CD4-positive, alpha-beta T cell (primary cell): ENCODE measurements around the gene APPL2. TPM values are rescaled to one million over a fixed set of nuclear protein-coding genes. Genes with fewer than 3 reads are reported as not detected.

ENCODE experiments used
- ATAC-seq: fragments of 200-7000 bp; cut with Tn5 transposase; one replicate; pipeline ENCODE4 v1.10.0; 2022; ENCODE audit warnings: mild to moderate bottlenecking; ENCODE audit not compliant: poor library complexity
- CTCF ChIA-PET: fragments of 350-600 bp; sonication (Branson Sonifier 250); formaldehyde crosslinking; loops from one replicate; lab custom pipeline; 2021; ENCODE audit warnings: antibody characterized with exemption, inconsistent platforms; lab: Charles Lee
- POLR2A ChIA-PET: fragments of 350-600 bp; sonication (Branson Sonifier 250); formaldehyde crosslinking; loops from one replicate; lab custom pipeline; 2021; ENCODE audit warnings: antibody characterized with exemption, inconsistent platforms; lab: Charles Lee
- DNase-seq, 14 experiments: peaks; one replicate each; pipeline ENCODE4 v3.0.0-alpha.2; 2013 to 2020; ENCODE audit warnings: mixed read lengths in 2 of 14
- H3K27ac ChIP-seq, 2 donors: one replicate each; pipeline versions ENCODE4 v1.5.1 to v1.7.0; 2013; ENCODE audit warnings: low read length in 2 of 2, low read depth in 1 of 2, mild to moderate bottlenecking in 1 of 2
- H3K27me3 ChIP-seq, 2 experiments: 1 replicate in 1 of 2; 2 replicates in 1 of 2; pipeline versions ENCODE4 v1.6.1 to v1.7.0; 2013; ENCODE audit warnings: low read length in 2 of 2, control low read depth in 1 of 2, mild to moderate bottlenecking in 1 of 2, moderate library complexity in 1 of 2; ENCODE audit not compliant: insufficient read depth in 2 of 2, control insufficient read depth in 1 of 2
- H3K36me3 ChIP-seq: one replicate; pipeline ENCODE4 v1.6.1; 2013; ENCODE audit warnings: low read length, control low read depth; ENCODE audit not compliant: insufficient read depth
- H3K4me1 ChIP-seq: one replicate; pipeline ENCODE4 v1.6.1; 2013; ENCODE audit warnings: low read length, control low read depth; ENCODE audit not compliant: insufficient read depth
- H3K4me3 ChIP-seq: one replicate; pipeline ENCODE4 v1.5.1; 2013; ENCODE audit warnings: mild to moderate bottlenecking, low read length, moderate library complexity
- H3K9me3 ChIP-seq, 2 experiments: 1 replicate in 1 of 2; 2 replicates in 1 of 2; pipeline versions ENCODE4 v1.6.1 to v1.7.0; 2013; ENCODE audit warnings: low read length in 2 of 2, mild to moderate bottlenecking in 2 of 2, control low read depth in 1 of 2, moderate library complexity in 1 of 2; ENCODE audit not compliant: control insufficient read depth in 1 of 2, insufficient read depth in 1 of 2
- H3K27ac Mint-ChIP-seq: one replicate; pipeline ENCODE4 v1.8.0; 2020; ENCODE audit warnings: mixed read lengths
- H3K27me3 Mint-ChIP-seq: one replicate; pipeline ENCODE4 v1.8.0; 2021; ENCODE audit warnings: mixed read lengths
- H3K36me3 Mint-ChIP-seq: one replicate; pipeline ENCODE4 v1.8.0; 2021; ENCODE audit warnings: low read depth, mixed read lengths
- H3K4me1 Mint-ChIP-seq: one replicate; pipeline ENCODE4 v1.8.0; 2021; ENCODE audit warnings: low read depth, mixed read lengths
- H3K4me3 Mint-ChIP-seq: one replicate; pipeline ENCODE4 v1.8.0; 2020; ENCODE audit warnings: mild to moderate bottlenecking, mixed read lengths
- H3K9me3 Mint-ChIP-seq: one replicate; pipeline ENCODE4 v1.8.0; 2020; ENCODE audit warnings: mixed read lengths
- intact Hi-C, 2 experiments: fragments of 100-400 bp; cut with DNase I in 1 of 2; cut with micrococcal nuclease in 1 of 2; formaldehyde crosslinking; loops; one replicate each; pipeline versions ENCODE4 v1.15.1 to v1.9.0; 2023 to 2025; cut with DNase I, micrococcal nuclease
- total RNA-seq, 174 experiments: library from RNA in 2 of 174; stranded (reverse) in 2 of 174; gene quantifications; one replicate each; pipeline ENCODE4 v1.2.3 and lab custom pipeline; 2021 to 2026
- TF ChIP-seq, protein P1 (sequence below): fragments of 200-600 bp; IDR thresholded peaks from one replicate; pipeline ENCODE4 v1.8.0; 2022; ENCODE audit warnings: antibody characterized with exemption, mild to moderate bottlenecking

Gene APPL2
- total RNA-seq, 2 experiments from 2014 or later: 58.8 to 59.9 TPM

DNA sequence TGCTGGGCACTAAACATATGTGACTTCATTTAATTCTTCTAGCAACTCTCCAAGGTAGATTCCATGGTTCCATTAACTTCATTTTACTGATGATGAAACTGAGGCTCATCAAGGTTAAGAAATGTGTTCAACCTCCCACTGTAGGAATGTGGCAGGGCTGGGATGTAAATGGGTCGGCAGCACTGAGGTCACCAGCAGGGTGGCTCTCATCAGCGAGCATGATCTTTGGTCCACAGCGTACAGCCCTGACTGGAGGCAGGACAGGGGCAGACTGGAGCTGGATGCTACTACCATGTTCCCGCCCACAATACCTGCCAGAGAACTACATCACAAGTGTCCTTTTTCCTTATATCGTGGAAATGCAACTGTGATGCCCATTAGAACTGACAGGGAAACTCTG is 4.6 kb downstream of the APPL2 start:
- H3K4me1 Mint-ChIP-seq: peaks cover 73% of the 10 kb centered on the region
- no peaks in the 10 kb centered on the region for H3K27me3 Mint-ChIP-seq
- no peaks in the 10 kb centered on the region for H3K27me3 ChIP-seq
- ChIA-PET CTCF (no interaction called here), POLR2A (no interaction called here)
- H3K9me3 ChIP-seq: no peaks in the 10 kb centered on the region
- H3K36me3 ChIP-seq: peaks cover 39% of the 10 kb centered on the region
- H3K4me3 Mint-ChIP-seq: no peak overlapping the region
- intact Hi-C loops: loop anchor here in 1 of 2 experiments (5.0 to 10.0 kb wide), 4 partner anchors 96 to 1387 kb away; partner anchors contain the start of genes NT5DC3, TDG and WASHC4
- H3K4me1 ChIP-seq: peaks cover 35% of the 10 kb centered on the region
- H3K27ac ChIP-seq: no peak overlapping the region
- no peak for ATAC-seq
- no peak for DNase-seq
- no peaks in the 10 kb centered on the region for H3K9me3 Mint-ChIP-seq
- TF ChIP-seq, protein P1, sequence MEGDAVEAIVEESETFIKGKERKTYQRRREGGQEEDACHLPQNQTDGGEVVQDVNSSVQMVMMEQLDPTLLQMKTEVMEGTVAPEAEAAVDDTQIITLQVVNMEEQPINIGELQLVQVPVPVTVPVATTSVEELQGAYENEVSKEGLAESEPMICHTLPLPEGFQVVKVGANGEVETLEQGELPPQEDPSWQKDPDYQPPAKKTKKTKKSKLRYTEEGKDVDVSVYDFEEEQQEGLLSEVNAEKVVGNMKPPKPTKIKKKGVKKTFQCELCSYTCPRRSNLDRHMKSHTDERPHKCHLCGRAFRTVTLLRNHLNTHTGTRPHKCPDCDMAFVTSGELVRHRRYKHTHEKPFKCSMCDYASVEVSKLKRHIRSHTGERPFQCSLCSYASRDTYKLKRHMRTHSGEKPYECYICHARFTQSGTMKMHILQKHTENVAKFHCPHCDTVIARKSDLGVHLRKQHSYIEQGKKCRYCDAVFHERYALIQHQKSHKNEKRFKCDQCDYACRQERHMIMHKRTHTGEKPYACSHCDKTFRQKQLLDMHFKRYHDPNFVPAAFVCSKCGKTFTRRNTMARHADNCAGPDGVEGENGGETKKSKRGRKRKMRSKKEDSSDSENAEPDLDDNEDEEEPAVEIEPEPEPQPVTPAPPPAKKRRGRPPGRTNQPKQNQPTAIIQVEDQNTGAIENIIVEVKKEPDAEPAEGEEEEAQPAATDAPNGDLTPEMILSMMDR: no peak
- peaks cover 62% of the 10 kb centered on the region for H3K36me3 Mint-ChIP-seq
- H3K27ac Mint-ChIP-seq: no peak overlapping the region
- H3K4me3 ChIP-seq: no peak overlapping the region

DNA sequence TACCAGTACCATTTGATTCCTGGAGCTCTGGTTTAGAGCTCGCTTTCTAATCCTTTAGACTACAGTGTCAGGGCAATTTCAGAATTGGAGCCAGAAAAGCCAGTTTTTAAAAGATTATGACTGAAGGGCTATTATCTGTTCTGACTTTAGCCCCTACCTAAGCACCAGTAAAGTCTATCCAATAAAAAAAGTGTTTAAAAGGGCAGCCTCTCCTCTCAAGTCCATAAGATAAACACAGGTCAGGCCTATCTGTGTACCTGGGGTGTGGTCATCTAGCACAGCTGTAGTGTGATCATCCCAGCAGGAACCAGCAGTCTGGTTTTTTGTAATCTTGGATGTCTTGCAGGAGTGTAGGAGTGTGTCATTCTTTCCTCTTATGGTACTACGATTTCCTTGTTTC is 6.6 kb downstream of the APPL2 start:
- ChIA-PET POLR2A (interaction anchor here (0.5 kb wide), 1 partner anchor 14 kb away, joined by 3 read pairs; no protein-coding TSS in a partner anchor), CTCF (no interaction called here)
- Mint-ChIP-seq H3K9me3 (no peaks in the 10 kb centered on the region), H3K4me3 (no peak overlapping the region), H3K27me3 (no peaks in the 10 kb centered on the region), H3K27ac (no peak overlapping the region), H3K36me3 (peaks cover 77% of the 10 kb centered on the region), H3K4me1 (peaks cover 68% of the 10 kb centered on the region)
- Histone ChIP-seq H3K27ac (no peak overlapping the region), H3K9me3 (no peaks in the 10 kb centered on the region), H3K4me1 (peaks cover 25% of the 10 kb centered on the region), H3K36me3 (peaks cover 55% of the 10 kb centered on the region), H3K4me3 (no peak overlapping the region), H3K27me3 (no peaks in the 10 kb centered on the region)
- no peak for DNase-seq
- intact Hi-C loops: no loop called here
- ATAC-seq: no peak
- TF ChIP-seq, protein P1: no peak

DNA sequence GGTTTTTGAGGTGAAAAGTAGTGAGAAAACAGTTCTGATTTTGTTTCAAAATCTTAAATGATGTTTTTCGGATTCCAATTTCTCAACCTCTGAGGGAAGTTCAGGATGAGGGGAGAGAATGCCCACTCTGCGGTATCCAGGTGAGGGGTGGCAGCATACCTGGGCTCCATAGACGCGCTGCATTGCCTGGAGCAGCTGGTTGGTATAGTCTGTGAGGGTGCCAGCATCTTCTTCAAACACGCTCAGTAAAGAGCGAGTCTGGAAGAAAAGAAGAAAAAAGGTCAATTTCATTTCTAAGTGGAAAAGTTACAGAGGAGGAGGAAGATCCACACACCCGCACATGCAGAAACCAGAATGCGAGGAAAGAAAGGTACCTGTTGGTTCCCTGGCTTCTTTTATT is 7.0 kb downstream of the APPL2 start:
- Mint-ChIP-seq H3K27me3 (no peaks in the 10 kb centered on the region), H3K4me1 (peaks cover 64% of the 10 kb centered on the region), H3K27ac (no peak overlapping the region), H3K36me3 (peaks cover 81% of the 10 kb centered on the region), H3K9me3 (no peaks in the 10 kb centered on the region), H3K4me3 (no peak overlapping the region)
- Histone ChIP-seq H3K36me3 (peaks cover 57% of the 10 kb centered on the region), H3K4me3 (no peak overlapping the region), H3K27ac (no peak overlapping the region), H3K27me3 (no peaks in the 10 kb centered on the region), H3K4me1 (peaks cover 21% of the 10 kb centered on the region), H3K9me3 (no peaks in the 10 kb centered on the region)
- intact Hi-C loops: no loop called here
- ATAC-seq (no peak), DNase-seq (no peak)
- TF ChIP-seq, protein P1: no peak
- POLR2A ChIA-PET: no interaction called here
- CTCF ChIA-PET: no interaction called here
